ENCODE measurements around the gene MTSS2. TPM values are rescaled to one million over a fixed set of nuclear protein-coding genes. Genes with fewer than 3 reads are reported as not detected.

The MTSS2 gene
- polyA plus RNA-seq, 1 of the 3 experiments (the other 2 are of a cell fraction): 54.1 TPM

GRCh38 chr16:70662991-70663523 is 22.8 kb downstream of the MTSS2 start:
- no peak overlapping the region for H3K9ac ChIP-seq
- CTCF ChIA-PET: interaction anchor here (1.3 to 1.4 kb wide), 2 partner anchors 9 to 108 kb away, joined by 4 to 6 read pairs; no protein-coding TSS in a partner anchor
- peaks cover 0 to 8% of the 10 kb centered on the region in 2 experiments; a peak in 1 of 4 replicates for H3K4me1 ChIP-seq (ENCODE audit: control insufficient read depth in 1 of 2, insufficient read depth in 2 of 2, low read depth in 1 of 2, low read length in 1 of 2)
- no peaks in the 10 kb centered on the region for H3K9me3 ChIP-seq
- peaks cover 3% of the 10 kb centered on the region for H3F3A ChIP-seq (replicated peaks; ENCODE audit: insufficient read depth)
- DNase-seq: peak; percentile 34
- 0 out of 2 replicates have a peak, but pooled peaks cover 6% of the 10 kb centered on the region for H3K79me2 ChIP-seq (ENCODE audit: insufficient read depth)
- H3K4me2 ChIP-seq: no peak overlapping the region
- H2AFZ ChIP-seq (ENCODE audit: low read depth): no peak overlapping the region
- H3K27ac ChIP-seq (ENCODE audit: low read depth in 2 of 2, low read length in 1 of 2): no peak overlapping the region
- no peak for TF ChIP-seq NFIC (IDR thresholded peaks at IDR 0.05; ENCODE audit: borderline replicate concordance)
- no peak for TF ChIP-seq FOXM1 (IDR thresholded peaks at IDR 0.05; ENCODE audit: low read depth)
- no peak for TF ChIP-seq TEAD4 (IDR thresholded peaks at IDR 0.05; ENCODE audit: borderline replicate concordance, insufficient read depth)
- TF ChIP-seq SIN3A (IDR thresholded peaks at IDR 0.05; ENCODE audit: borderline replicate concordance, low read depth, low read length): no peak
- no peak for TF ChIP-seq CHD2 (IDR thresholded peaks at IDR 0.05; ENCODE audit: low read length, partially characterized antibody)
- TF ChIP-seq IRF3 (IDR thresholded peaks at IDR 0.05; ENCODE audit: low read depth, low read length): no peak
- no peak for TF ChIP-seq TAF1 (IDR thresholded peaks at IDR 0.05; ENCODE audit: borderline replicate concordance, low read depth, low read length)
- TF ChIP-seq YY1 (IDR thresholded peaks at IDR 0.05; ENCODE audit: low read depth): no peak
- TF ChIP-seq ZBTB33 (IDR thresholded peaks at IDR 0.05; ENCODE audit: borderline replicate concordance, low read depth): no peak
- no peak for TF ChIP-seq MXI1 (IDR thresholded peaks at IDR 0.05; ENCODE audit: low read depth, low read length)
- no peaks in the 10 kb centered on the region for H3K9me2 ChIP-seq
- POLR2A ChIA-PET: no interaction called here
- peaks cover 13% of the 10 kb centered on the region for H4K20me1 ChIP-seq (ENCODE audit: insufficient read depth)
- H3K36me3 ChIP-seq (replicated peaks in 1 of 2; ENCODE audit: control insufficient read depth in 1 of 2, insufficient read depth in 2 of 2, low read length in 1 of 2): peaks cover 25 to 32% of the 10 kb centered on the region in 2 experiments
- H3K27me3 ChIP-seq (ENCODE audit: insufficient read depth): no peaks in the 10 kb centered on the region
- WGBS (ENCODE audit: low lambda C conversion rate): 92% methylated on average over 5 of the region's 13 CpGs
- no peak overlapping the region for H3K4me3 ChIP-seq (ENCODE audit: low read depth in 2 of 2, low read length in 1 of 2)

GRCh38 chr16:70661918-70662641 is 23.8 kb downstream of the MTSS2 start:
- POLR2A ChIA-PET: interaction anchor here (0.8 kb wide), 2 partner anchors 17 to 39 kb away, joined by 3 to 4 read pairs; no protein-coding TSS in a partner anchor
- 80% methylated on average over 12 of the region's 21 CpGs for WGBS (ENCODE audit: low lambda C conversion rate)
- Histone ChIP-seq H2AFZ (ENCODE audit: low read depth) (no peak overlapping the region), H3K27me3 (ENCODE audit: insufficient read depth) (no peaks in the 10 kb centered on the region), H4K20me1 (ENCODE audit: insufficient read depth) (peaks cover 13% of the 10 kb centered on the region), H3K4me1 (ENCODE audit: control insufficient read depth in 1 of 2, insufficient read depth in 2 of 2, low read depth in 1 of 2, low read length in 1 of 2) (peaks cover 0 to 8% of the 10 kb centered on the region in 2 experiments; a peak in 1 of 4 replicates), H3K4me3 (ENCODE audit: low read depth in 2 of 2, low read length in 1 of 2) (no peak overlapping the region), H3K9me3 (no peaks in the 10 kb centered on the region), H3K9ac (no peak overlapping the region), H3K36me3 (replicated peaks in 1 of 2; ENCODE audit: control insufficient read depth in 1 of 2, insufficient read depth in 2 of 2, low read length in 1 of 2) (peaks cover 16 to 32% of the 10 kb centered on the region in 2 experiments), H3K9me2 (no peaks in the 10 kb centered on the region), H3K4me2 (no peak overlapping the region; the same call in 1 of the 2 replicates), H3K27ac (ENCODE audit: low read depth in 2 of 2, low read length in 1 of 2) (no peak overlapping the region; a peak in 1 of 4 replicates), H3F3A (replicated peaks; ENCODE audit: insufficient read depth) (peaks cover 3% of the 10 kb centered on the region), H3K79me2 (ENCODE audit: insufficient read depth) (no peaks in the 10 kb centered on the region)
- no peak for TF ChIP-seq GATA2 (CRISPR knock-in tag; IDR thresholded peaks at IDR 0.05)
- TF ChIP-seq MEF2A (IDR thresholded peaks at IDR 0.05; ENCODE audit: borderline replicate concordance, low read depth): no peak
- peak; percentile 45 for DNase-seq
- CTCF ChIA-PET: interaction anchor here (0.6 to 1.4 kb wide), 4 partner anchors 8 to 109 kb away, joined by 3 to 6 read pairs (median 4); no protein-coding TSS in a partner anchor
